Neutrophil (primary cell): ENCODE data around the gene SRRM2.

Source experiments
- H3K27ac ChIP-seq: fragments of 200-600 bp; sonication (generic); 2 replicates; pipeline ENCODE4 v1.5.1; 2016; ENCODE audit warnings: mild to moderate bottlenecking, moderate library complexity
- H3K27me3 ChIP-seq: fragments of 200-600 bp; sonication (generic); 2 replicates; pipeline ENCODE4 v1.6.0; 2016; ENCODE audit warnings: mild to moderate bottlenecking
- H3K36me3 ChIP-seq: fragments of 200-600 bp; sonication (generic); 2 replicates; pipeline ENCODE4 v1.5.1; 2017
- H3K4me1 ChIP-seq, 2 experiments: fragments of 200-600 bp in 1 of 2; sonication (generic) in 1 of 2; 1 replicate in 1 of 2; 2 replicates in 1 of 2; pipeline versions ENCODE4 v1.5.1 to v1.6.1; 2013 to 2016; ENCODE audit warnings: low read depth in 1 of 2, low read length in 1 of 2, mild to moderate bottlenecking in 1 of 2, moderate library complexity in 1 of 2; ENCODE audit not compliant: control insufficient read depth in 1 of 2, insufficient read depth in 1 of 2
- H3K4me3 ChIP-seq, 2 experiments: fragments of 200-600 bp in 1 of 2; sonication (generic) in 1 of 2; 1 replicate in 1 of 2; 2 replicates in 1 of 2; pipeline ENCODE4 v1.5.1; 2013 to 2016; ENCODE audit warnings: low read depth in 1 of 2, low read length in 1 of 2, mild to moderate bottlenecking in 1 of 2, moderate library complexity in 1 of 2
- H3K9me3 ChIP-seq: fragments of 200-600 bp; sonication (generic); 2 replicates; pipeline ENCODE4 v1.5.1; 2016
- TF ChIP-seq, protein P1 (sequence below): fragments of 200-600 bp; sonication (generic); IDR thresholded peaks from 2 replicates; pipeline ENCODE4 v1.5.1; 2016; ENCODE audit warnings: antibody characterized with exemption

The SRRM2 gene

GRCh38 chr16:2709588-2709984 is 42.9 kb upstream of the SRRM2 start:
- H3K27ac ChIP-seq, result no peak overlapping the region

GRCh38 chr16:2710021-2710710 is 42.3 kb upstream of the SRRM2 start:
- H3K27ac ChIP-seq, result no peak overlapping the region
- H3K4me1 ChIP-seq, result no peaks in the 10 kb centered on the region
- peaks cover 53% of the 10 kb centered on the region for H3K36me3 ChIP-seq
- no peaks in the 10 kb centered on the region for H3K9me3 ChIP-seq
- H3K4me3 ChIP-seq, result no peak overlapping the region
- H3K27me3 ChIP-seq, result peaks cover 19% of the 10 kb centered on the region
- TF ChIP-seq, protein P1, sequence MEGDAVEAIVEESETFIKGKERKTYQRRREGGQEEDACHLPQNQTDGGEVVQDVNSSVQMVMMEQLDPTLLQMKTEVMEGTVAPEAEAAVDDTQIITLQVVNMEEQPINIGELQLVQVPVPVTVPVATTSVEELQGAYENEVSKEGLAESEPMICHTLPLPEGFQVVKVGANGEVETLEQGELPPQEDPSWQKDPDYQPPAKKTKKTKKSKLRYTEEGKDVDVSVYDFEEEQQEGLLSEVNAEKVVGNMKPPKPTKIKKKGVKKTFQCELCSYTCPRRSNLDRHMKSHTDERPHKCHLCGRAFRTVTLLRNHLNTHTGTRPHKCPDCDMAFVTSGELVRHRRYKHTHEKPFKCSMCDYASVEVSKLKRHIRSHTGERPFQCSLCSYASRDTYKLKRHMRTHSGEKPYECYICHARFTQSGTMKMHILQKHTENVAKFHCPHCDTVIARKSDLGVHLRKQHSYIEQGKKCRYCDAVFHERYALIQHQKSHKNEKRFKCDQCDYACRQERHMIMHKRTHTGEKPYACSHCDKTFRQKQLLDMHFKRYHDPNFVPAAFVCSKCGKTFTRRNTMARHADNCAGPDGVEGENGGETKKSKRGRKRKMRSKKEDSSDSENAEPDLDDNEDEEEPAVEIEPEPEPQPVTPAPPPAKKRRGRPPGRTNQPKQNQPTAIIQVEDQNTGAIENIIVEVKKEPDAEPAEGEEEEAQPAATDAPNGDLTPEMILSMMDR, result no peak

More at GRCh38 chr16:2709588-2709984, 42.9 kb upstream of the SRRM2 start:
- peaks cover 59% of the 10 kb centered on the region for H3K36me3 ChIP-seq
- no peak overlapping the region for H3K4me3 ChIP-seq
- H3K27me3 ChIP-seq, result peaks cover 13% of the 10 kb centered on the region
- no peaks in the 10 kb centered on the region for H3K9me3 ChIP-seq
- TF ChIP-seq, protein P1, result no peak
- no peaks in the 10 kb centered on the region for H3K4me1 ChIP-seq

GRCh38 chr16:2710711-2711231 is 41.7 kb upstream of the SRRM2 start:
- Histone ChIP-seq H3K4me3 (no peak overlapping the region), H3K4me1 (peaks cover 0 to 6% of the 10 kb centered on the region in 2 experiments), H3K9me3 (no peaks in the 10 kb centered on the region), H3K36me3 (peaks cover 47% of the 10 kb centered on the region), H3K27ac (no peak overlapping the region), H3K27me3 (peaks cover 25% of the 10 kb centered on the region)
- TF ChIP-seq, protein P1, result no peak

- Histone ChIP-seq H3K4me3 (no peak overlapping the region), H3K27ac (no peak overlapping the region), H3K36me3 (peaks cover 40% of the 10 kb centered on the region), H3K27me3 (peaks cover 33% of the 10 kb centered on the region), H3K4me1 (peaks cover 0 to 7% of the 10 kb centered on the region in 2 experiments), H3K9me3 (no peaks in the 10 kb centered on the region)
- TF ChIP-seq, protein P1, result no peak
These were observed 40.9 kb upstream of the SRRM2 start for GRCh38 chr16:2711370-2712062.

DNA sequence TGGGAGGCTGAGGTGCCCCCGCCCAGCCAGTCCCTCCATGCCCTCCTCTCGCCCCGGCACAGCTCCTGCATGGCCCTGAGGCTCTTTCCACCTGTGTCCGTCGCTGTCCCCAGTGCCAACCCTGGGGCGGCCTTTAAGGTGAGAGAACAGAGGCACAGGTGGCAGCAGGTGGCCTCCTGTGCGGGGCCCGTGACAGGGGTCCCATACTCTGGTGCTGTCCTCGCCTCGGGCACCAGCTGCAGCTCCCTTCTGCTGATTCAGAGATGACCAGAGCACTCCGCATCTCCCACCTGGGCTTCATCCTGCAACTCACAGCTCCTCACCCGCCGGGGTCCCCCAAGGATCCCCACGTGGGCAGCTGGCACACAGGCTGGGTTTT is 40.4 kb upstream of the SRRM2 start:
- peaks cover 34% of the 10 kb centered on the region for H3K36me3 ChIP-seq
- H3K27me3 ChIP-seq, result peaks cover 36% of the 10 kb centered on the region
- H3K4me1 ChIP-seq, result peaks cover 0 to 7% of the 10 kb centered on the region in 2 experiments
- no peaks in the 10 kb centered on the region for H3K9me3 ChIP-seq
- H3K27ac ChIP-seq, result no peak overlapping the region
- TF ChIP-seq, protein P1, result no peak
- H3K4me3 ChIP-seq, result no peak overlapping the region
